T-cell (primary cell): ENCODE measurements around the gene NAXD. TPM values are rescaled to one million over a fixed set of nuclear protein-coding genes. Genes with fewer than 3 reads are reported as not detected.
A peak's percentile ranks its signal among the peaks of the same experiment; 100 is the strongest.
"Not testable (repeated sequence)": the region's sequence is repeated elsewhere in the genome, so short reads cannot be mapped to it uniquely, and the experiment has no call there.

Experiments used
- ATAC-seq, 4 experiments: fragments of 200-7000 bp in 3 of 4; fragments of 150-1000 bp in 1 of 4; cut with Tn5 transposase; replicated peaks in 1 of 4; 1 replicate in 3 of 4; 2 replicates in 1 of 4; pipeline ENCODE4 v1.10.0; 2021; ENCODE audit warnings: moderate library complexity in 3 of 4, mild to moderate bottlenecking in 2 of 4, moderate number of reproducible peaks in 1 of 4
- CTCF ChIA-PET, 2 donors: fragments of 300-600 bp; sonication (Branson Sonifier 250); formaldehyde crosslinking; loops; one replicate each; lab custom pipeline; 2022; ENCODE audit warnings: antibody characterized with exemption in 2 of 2; lab: Charles Lee
- POLR2A ChIA-PET, 2 donors: fragments of 300-600 bp; sonication (Branson Sonifier 250); formaldehyde crosslinking; loops; one replicate each; lab custom pipeline; 2022; ENCODE audit warnings: antibody characterized with exemption in 2 of 2; lab: Charles Lee
- DNase-seq, 35 experiments: peaks; one replicate each; pipeline versions ENCODE4 v3.0.0 to v3.0.0-alpha.2; 2013 to 2023
- H3K27ac ChIP-seq: one replicate; pipeline ENCODE4 v1.5.1; 2013; ENCODE audit warnings: low read length
- H3K27me3 ChIP-seq, 2 experiments: replicated peaks in 1 of 2; 1 replicate in 1 of 2; 2 replicates in 1 of 2; pipeline versions ENCODE4 v1.6.1 to v1.7.0; 2013; ENCODE audit warnings: low read length in 1 of 2, mixed read lengths in 1 of 2; ENCODE audit not compliant: control insufficient read depth in 2 of 2, insufficient read depth in 2 of 2; ENCODE audit errors: extremely low read depth in 1 of 2
- H3K36me3 ChIP-seq, 2 donors: 1 replicate in 1 of 2; 2 replicates in 1 of 2; pipeline versions ENCODE4 v1.6.1 to v1.7.0; 2013; ENCODE audit warnings: low read length in 1 of 2; ENCODE audit not compliant: control insufficient read depth in 2 of 2, insufficient read depth in 1 of 2; ENCODE audit errors: extremely low read depth in 1 of 2
- H3K4me1 ChIP-seq, 2 experiments: 1 replicate in 1 of 2; 2 replicates in 1 of 2; pipeline versions ENCODE4 v1.6.1 to v1.7.0; 2013; ENCODE audit warnings: low read length in 2 of 2, mixed read lengths in 1 of 2; ENCODE audit not compliant: insufficient read depth in 2 of 2, control insufficient read depth in 1 of 2; ENCODE audit errors: extremely low read depth in 1 of 2
- H3K4me3 ChIP-seq, 2 donors: 1 replicate in 1 of 2; 2 replicates in 1 of 2; pipeline versions ENCODE4 v1.5.1 to v1.7.0; 2013; ENCODE audit warnings: mild to moderate bottlenecking in 2 of 2, low read length in 1 of 2, moderate library complexity in 1 of 2; ENCODE audit not compliant: control insufficient read depth in 1 of 2; ENCODE audit errors: extremely low read depth in 1 of 2
- H3K9me3 ChIP-seq: 2 replicates; pipeline ENCODE4 v1.7.0; 2013
- H3K27ac Mint-ChIP-seq, 2 donors: one replicate each; pipeline ENCODE4 v1.8.0; 2020 to 2021; ENCODE audit warnings: mild to moderate bottlenecking in 2 of 2, mixed read lengths in 2 of 2
- H3K27me3 Mint-ChIP-seq, 2 donors: one replicate each; pipeline ENCODE4 v1.8.0; 2021 to 2022; ENCODE audit warnings: mixed read lengths in 2 of 2
- H3K36me3 Mint-ChIP-seq: one replicate; pipeline ENCODE4 v1.8.0; 2021; ENCODE audit warnings: mixed read lengths
- H3K4me1 Mint-ChIP-seq, 3 donors: one replicate each; pipeline ENCODE4 v1.8.0; 2020 to 2022; ENCODE audit warnings: mixed read lengths in 3 of 3, mild to moderate bottlenecking in 1 of 3
- H3K4me3 Mint-ChIP-seq, 3 donors: one replicate each; pipeline ENCODE4 v1.8.0; 2020 to 2022; ENCODE audit warnings: mild to moderate bottlenecking in 3 of 3, mixed read lengths in 3 of 3, moderate library complexity in 3 of 3
- H3K9me3 Mint-ChIP-seq, 3 donors: one replicate each; pipeline ENCODE4 v1.8.0; 2020 to 2022; ENCODE audit warnings: mixed read lengths in 3 of 3
- WGBS: methylation state at CpG from one replicate; pipeline ENCODE4 v1.1.5; 2013; ENCODE audit warnings: missing lambda C conversion rate; ENCODE audit not compliant: insufficient coverage; 5-methylcytosine and 5-hydroxymethylcytosine counted together
- total RNA-seq, 35 experiments: library from RNA in 6 of 35; stranded (reverse) in 6 of 35; fragments of 120-200 nt in 1 of 35; gene quantifications; one replicate each; pipeline versions ENCODE4 v1.2.1 to v1.2.4 and lab custom pipeline; 2013 to 2026

NAXD gene
- total RNA-seq, 5 donors from 2014 or later (not counting 1 experiment from before 2014, with no cell fraction given): 22.2 to 34.3 (median 29.2) TPM

DNA sequence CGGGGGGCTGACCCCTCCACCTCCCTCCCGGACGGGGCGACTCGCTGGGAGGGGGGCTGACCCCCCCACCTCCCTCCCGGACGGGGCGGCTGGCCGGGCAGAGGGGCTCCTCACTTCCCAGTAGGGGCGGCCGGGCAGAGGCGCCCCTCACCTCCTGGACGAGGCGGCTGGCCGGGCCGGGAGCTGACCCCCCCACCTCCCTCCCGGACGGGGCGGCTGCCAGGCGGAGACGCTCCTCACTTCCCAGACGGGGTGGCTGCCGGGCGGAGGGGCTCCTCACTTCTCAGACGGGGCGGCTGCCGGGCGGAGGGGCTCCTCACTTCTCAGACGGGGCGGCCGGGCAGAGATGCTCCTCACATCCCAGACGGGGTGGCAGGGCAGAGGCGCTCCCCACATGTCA, 9.1 kb upstream of the NAXD start:
- H3K27me3 Mint-ChIP-seq, H3K36me3 ChIP-seq, H3K4me3 Mint-ChIP-seq, H3K27me3 ChIP-seq, ATAC-seq, H3K27ac Mint-ChIP-seq, CTCF ChIA-PET, H3K4me1 Mint-ChIP-seq, H3K36me3 Mint-ChIP-seq, H3K9me3 Mint-ChIP-seq, H3K27ac ChIP-seq, H3K9me3 ChIP-seq, H3K4me3 ChIP-seq, POLR2A ChIA-PET, DNase-seq, H3K4me1 ChIP-seq: not testable (repeated sequence)
- WGBS: no CpG with 5 or more reads among the region's 33 CpGs

DNA sequence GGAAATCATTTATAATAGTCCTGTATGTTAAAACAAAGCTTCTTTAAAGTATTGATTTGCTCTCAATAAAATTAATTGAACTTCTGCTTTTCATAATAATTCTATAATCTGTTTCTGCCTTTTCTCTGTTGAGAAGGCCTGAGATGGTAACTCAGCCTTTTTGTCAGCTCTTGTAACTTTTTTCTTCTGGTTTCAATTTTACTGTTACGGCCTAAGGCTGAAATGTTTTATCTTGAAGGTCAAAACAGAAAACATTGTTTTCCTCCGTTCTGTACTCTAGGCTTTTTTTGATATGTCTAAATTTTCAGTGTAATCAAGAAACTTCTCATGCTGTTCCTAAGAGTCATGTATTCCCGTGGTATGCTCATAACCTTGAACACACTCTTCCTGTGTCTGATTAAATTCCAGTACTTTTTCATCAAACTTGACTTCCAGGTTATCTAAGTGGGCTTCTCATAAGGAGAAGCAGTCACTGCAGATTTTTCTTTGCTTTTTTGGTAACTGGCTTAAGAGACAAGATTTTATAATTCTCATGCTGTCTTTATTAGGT, 7.6 kb upstream of the NAXD start:
- Mint-ChIP-seq H3K36me3 (no peaks in the 10 kb centered on the region), H3K27ac (no peak overlapping the region), H3K27me3 (peaks cover under 1 to 5% of the 10 kb centered on the region in 2 donors), H3K4me3 (no peak overlapping the region), H3K4me1 (peaks cover 0 to 7% (median 0%) of the 10 kb centered on the region in 3 donors), H3K9me3 (no peaks in the 10 kb centered on the region)
- Histone ChIP-seq H3K4me3 (no peak overlapping the region), H3K27me3 (peaks cover 0 to 2% of the 10 kb centered on the region in 2 experiments), H3K9me3 (no peaks in the 10 kb centered on the region), H3K27ac (no peak overlapping the region), H3K36me3 (no peaks in the 10 kb centered on the region), H3K4me1 (peaks cover 0 to 5% of the 10 kb centered on the region in 2 experiments)
- WGBS: no CpG with 5 or more reads among the region's 3 CpGs
- ATAC-seq (no peak), DNase-seq (no peak)
- POLR2A ChIA-PET: interaction anchor here in 1 of 2 donors (0.7 kb wide), 1 partner anchor 13 kb away, joined by 4 read pairs; no protein-coding TSS in a partner anchor
- CTCF ChIA-PET: no interaction called here

DNA sequence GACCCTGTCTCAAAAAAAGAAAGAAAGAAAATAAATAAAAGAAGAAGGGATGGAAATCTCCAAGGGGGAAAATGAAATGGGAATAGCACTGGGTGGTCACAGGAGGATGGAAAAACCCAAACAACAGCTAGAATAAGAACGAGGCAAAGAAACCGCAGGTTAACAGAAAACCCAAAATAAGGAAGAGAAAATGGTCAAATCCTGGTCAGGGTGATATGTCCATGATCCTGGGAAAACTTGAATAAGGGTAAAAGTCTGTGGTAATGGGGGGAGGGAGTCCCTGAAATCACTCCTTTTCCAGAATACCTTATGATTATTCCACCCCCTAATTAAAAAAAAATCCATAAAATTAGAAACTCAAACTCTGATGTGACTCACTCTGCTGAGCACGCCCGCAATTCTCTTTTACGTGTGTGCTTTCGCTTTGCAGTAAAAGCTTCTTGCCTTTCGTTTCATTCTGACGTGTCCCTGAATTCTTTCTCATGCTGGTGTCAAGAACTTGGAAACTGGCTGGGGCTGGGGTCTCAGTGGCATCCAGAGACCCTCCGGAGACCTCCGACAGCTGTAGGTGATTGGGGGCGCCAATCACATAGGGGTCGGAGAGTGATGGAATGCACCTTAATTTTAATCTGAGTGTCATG, 4.3 kb upstream of the NAXD start:
- WGBS: 74% methylated on average over 6 of the region's 12 CpGs

DNA sequence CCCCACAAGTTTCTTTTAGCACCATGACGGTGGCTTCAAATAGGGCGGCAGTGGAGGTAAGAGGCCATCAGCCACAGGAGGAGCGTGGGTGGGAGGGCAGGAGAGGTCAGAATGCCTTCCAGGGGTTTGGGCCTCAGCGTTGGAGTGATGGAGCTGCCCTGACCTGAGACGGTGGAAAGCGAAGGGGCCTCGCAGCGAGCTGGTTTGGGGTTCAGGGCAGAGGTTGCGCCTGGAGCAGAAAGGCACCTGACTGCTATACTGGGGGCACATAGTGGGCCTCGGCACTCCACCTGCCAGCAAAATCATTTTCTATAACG, 382 bp upstream of the NAXD start:
- H3K36me3 ChIP-seq: no peaks in the 10 kb centered on the region
- peak overlapping the region; percentile 80 to 88 for H3K4me3 ChIP-seq
- WGBS: 97% methylated on average over 8 of the region's 11 CpGs
- ATAC-seq: no peak
- peak in 1 of 35 experiments; percentile 7 for DNase-seq
- no peaks in the 10 kb centered on the region for H3K27me3 Mint-ChIP-seq
- H3K4me1 ChIP-seq: peaks cover 11 to 33% of the 10 kb centered on the region in 2 experiments
- ChIA-PET CTCF (interaction anchor here in 1 of 2 donors (0.6 kb wide), 1 partner anchor 207 kb away, joined by 4 read pairs; no protein-coding TSS in a partner anchor), POLR2A (no interaction called here)
- no peaks in the 10 kb centered on the region for H3K36me3 Mint-ChIP-seq
- no peaks in the 10 kb centered on the region for H3K9me3 ChIP-seq
- H3K27ac Mint-ChIP-seq: peak overlapping the region; percentile 89 to 94
- H3K4me3 Mint-ChIP-seq: peak overlapping the region; percentile 89 to 93 (median 91)
- no peaks in the 10 kb centered on the region for H3K27me3 ChIP-seq
- peaks cover 0 to 4% (median 0%) of the 10 kb centered on the region in 3 donors for H3K9me3 Mint-ChIP-seq
- H3K4me1 Mint-ChIP-seq: peaks cover 29 to 44% (median 35%) of the 10 kb centered on the region in 3 donors
- H3K27ac ChIP-seq: peak overlapping the region; percentile 60

More for the DNA sequence above, 4.3 kb upstream of the NAXD start:
- ChIA-PET CTCF (no interaction called here), POLR2A (no interaction called here)
- peak overlapping the region in 2 of 3 donors; percentile 9 to 50 for H3K4me3 Mint-ChIP-seq
- Histone ChIP-seq H3K27me3 (no peaks in the 10 kb centered on the region), H3K36me3 (no peaks in the 10 kb centered on the region), H3K4me1 (peaks cover 0 to 14% of the 10 kb centered on the region in 2 experiments), H3K27ac (no peak overlapping the region), H3K4me3 (no peak overlapping the region), H3K9me3 (no peaks in the 10 kb centered on the region)
- no peak overlapping the region for H3K27ac Mint-ChIP-seq
- no peak for ATAC-seq
- H3K9me3 Mint-ChIP-seq: peaks cover 0 to 4% (median 0%) of the 10 kb centered on the region in 3 donors
- peaks cover 5 to 13% (median 6%) of the 10 kb centered on the region in 3 donors for H3K4me1 Mint-ChIP-seq
- peak in 1 of 35 experiments; percentile 20 for DNase-seq
- H3K27me3 Mint-ChIP-seq: no peaks in the 10 kb centered on the region
- H3K36me3 Mint-ChIP-seq: no peaks in the 10 kb centered on the region

DNA sequence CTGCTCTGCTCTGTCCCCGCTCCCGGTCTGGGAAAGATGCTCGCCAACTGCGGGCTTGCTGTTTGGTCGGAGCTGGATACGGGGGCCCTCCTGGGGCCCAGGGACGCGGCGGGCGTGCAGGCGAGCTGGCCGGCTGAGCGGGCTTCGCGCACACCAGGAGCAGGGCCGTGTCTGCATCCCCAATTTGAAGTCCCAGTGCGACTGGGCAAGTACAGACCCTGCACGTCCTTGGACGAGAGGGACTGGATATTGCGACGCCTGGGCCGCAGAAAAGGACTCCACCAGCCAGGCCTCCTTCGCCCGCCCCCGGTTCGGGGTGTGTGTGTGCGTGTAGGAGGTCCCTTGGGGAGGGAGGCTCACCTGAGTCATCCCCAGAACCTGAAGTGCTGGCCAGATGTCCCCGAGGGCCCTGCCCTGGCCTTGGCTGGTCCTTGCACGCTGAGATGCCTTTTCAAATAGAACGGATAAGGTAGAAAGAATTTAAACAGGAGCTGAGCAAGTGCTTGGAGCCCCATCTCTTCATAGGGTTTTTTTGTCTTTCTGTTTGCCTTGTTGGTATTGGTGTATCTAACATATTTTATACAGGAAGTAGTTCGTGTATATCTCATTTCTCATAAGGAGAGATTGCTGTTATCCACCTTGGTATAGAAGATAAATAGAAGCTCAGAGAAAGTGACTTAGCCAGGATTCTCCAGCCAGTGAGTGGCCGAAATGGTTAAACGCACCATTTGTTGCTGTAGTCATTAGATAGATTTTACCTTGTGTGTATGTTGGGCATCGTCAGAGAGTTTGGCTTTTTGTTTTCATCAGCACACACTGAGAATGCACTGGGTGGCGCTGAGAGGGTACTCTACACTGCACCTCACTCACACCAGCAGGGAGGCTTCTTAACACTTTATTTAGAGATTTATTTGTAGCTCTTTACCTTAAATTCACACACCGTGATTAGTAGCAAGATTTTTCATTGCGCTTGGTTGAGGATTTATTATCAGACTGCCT, 1.1 kb downstream of the NAXD start:
- Histone ChIP-seq H3K9me3 (no peaks in the 10 kb centered on the region), H3K27me3 (no peaks in the 10 kb centered on the region), H3K4me3 (peak overlapping the region; percentile 80 to 88), H3K27ac (peak overlapping the region; percentile 25), H3K36me3 (no peaks in the 10 kb centered on the region), H3K4me1 (peaks cover 11 to 31% of the 10 kb centered on the region in 2 experiments)
- H3K27me3 Mint-ChIP-seq: no peaks in the 10 kb centered on the region
- ATAC-seq (peak; percentile 37 to 44 (median 40)), DNase-seq (peak in 15 of 35 experiments; percentile 6 to 35 (median 16))
- ChIA-PET POLR2A (no interaction called here), CTCF (interaction anchor here (0.6 to 1.3 kb wide), 2 partner anchors 158 to 299 kb away, joined by 3 read pairs; no protein-coding TSS in a partner anchor)
- H3K27ac Mint-ChIP-seq: peak overlapping the region; percentile 73 to 83
- peaks cover 0 to 4% (median 0%) of the 10 kb centered on the region in 3 donors for H3K9me3 Mint-ChIP-seq
- peaks cover 32 to 49% (median 48%) of the 10 kb centered on the region in 3 donors for H3K4me1 Mint-ChIP-seq
- 2% methylated on average over 28 of the region's 37 CpGs for WGBS
- no peaks in the 10 kb centered on the region for H3K36me3 Mint-ChIP-seq
- peak overlapping the region; percentile 89 to 93 (median 91) for H3K4me3 Mint-ChIP-seq
